Ectodermal cell (in vitro differentiated cells): ENCODE measurements around the gene HLA-E.

ENCODE experiments used
- H3K27ac ChIP-seq: 2 replicates; pipeline ENCODE4 v1.7.0; 2013; ENCODE audit warnings: mild to moderate bottlenecking, low read depth, low read length; ENCODE audit not compliant: insufficient read depth, poor library complexity, severe bottlenecking
- H3K27me3 ChIP-seq: 2 replicates; pipeline ENCODE4 v1.7.0; 2013; ENCODE audit warnings: mild to moderate bottlenecking, low read length; ENCODE audit not compliant: insufficient read depth, control insufficient read depth, poor library complexity, severe bottlenecking
- H3K36me3 ChIP-seq: one replicate; pipeline ENCODE4 v1.7.0; 2013; ENCODE audit warnings: low read length; ENCODE audit not compliant: control insufficient read depth, insufficient read depth
- H3K4me1 ChIP-seq: one replicate; pipeline ENCODE4 v1.7.0; 2013; ENCODE audit warnings: low read length; ENCODE audit not compliant: control insufficient read depth, insufficient read depth
- H3K4me3 ChIP-seq: 2 replicates; pipeline ENCODE4 v1.7.0; 2013; ENCODE audit warnings: low read depth, low read length, control low read depth; ENCODE audit not compliant: insufficient read depth
- H3K9me3 ChIP-seq: 2 replicates; pipeline ENCODE4 v1.7.0; 2013; ENCODE audit warnings: mild to moderate bottlenecking, low read length, moderate library complexity; ENCODE audit not compliant: control insufficient read depth
- WGBS, 2 experiments: methylation state at CpG; one replicate each; pipeline ENCODE4 v1.1.7; 2013; ENCODE audit warnings: missing lambda C conversion rate in 2 of 2; 5-methylcytosine and 5-hydroxymethylcytosine counted together

The HLA-E gene

GRCh38 chr6:30542404-30542725 lies 53.1 kb downstream of the HLA-E start:
- 67 to 69% methylated on average over 4 of the region's 4 CpGs for WGBS, 2 experiments
- Histone ChIP-seq H3K27ac (no peak overlapping the region), H3K4me3 (no peak overlapping the region), H3K9me3 (no peaks in the 10 kb centered on the region), H3K27me3 (peaks cover 8% of the 10 kb centered on the region), H3K4me1 (no peaks in the 10 kb centered on the region), H3K36me3 (peaks cover 7% of the 10 kb centered on the region)

- Histone ChIP-seq H3K27me3 (peaks cover 8% of the 10 kb centered on the region), H3K9me3 (no peaks in the 10 kb centered on the region), H3K4me3 (no peak overlapping the region), H3K36me3 (peaks cover 7% of the 10 kb centered on the region), H3K4me1 (no peaks in the 10 kb centered on the region), H3K27ac (no peak overlapping the region)
- 86 to 91% methylated on average over 1 of the region's 1 CpG for WGBS, 2 experiments
Measured at GRCh38 chr6:30542915-30543314, 53.6 kb downstream of the HLA-E start.
